HG02884 (cell line): ENCODE data around the gene GHRL.
"Not testable (repeated sequence)": the region's sequence is repeated elsewhere in the genome, so short reads cannot be mapped to it uniquely, and the experiment has no call there.

ENCODE experiments used
- ATAC-seq: cut with Tn5 transposase; IDR thresholded peaks from one replicate; pipeline ENCODE4 v1.9.1; 2021; ENCODE audit warnings: mild to moderate bottlenecking, moderate library complexity; ENCODE audit not compliant: unreplicated experiment

The GHRL gene

DNA sequence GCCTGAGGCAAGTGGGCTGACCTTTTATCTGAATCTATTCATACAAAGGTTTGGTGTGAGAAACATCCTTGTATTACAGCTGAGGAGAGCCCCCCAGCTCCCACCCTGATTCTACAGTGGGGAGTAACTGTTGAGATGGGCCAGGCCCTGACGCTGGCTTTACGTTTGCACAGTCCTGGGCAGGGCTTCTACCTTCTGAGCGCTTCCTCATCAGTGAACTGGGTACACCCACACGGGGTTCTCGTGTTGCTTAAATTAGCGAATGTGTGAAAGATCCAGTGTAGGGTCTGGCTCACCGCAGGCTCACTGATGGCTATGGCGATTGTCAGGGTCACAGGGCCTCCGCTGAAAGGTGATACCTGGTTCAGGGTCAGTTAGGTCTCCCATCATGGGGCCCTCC, 7.3 kb upstream of the GHRL start:
- no peak for ATAC-seq

DNA sequence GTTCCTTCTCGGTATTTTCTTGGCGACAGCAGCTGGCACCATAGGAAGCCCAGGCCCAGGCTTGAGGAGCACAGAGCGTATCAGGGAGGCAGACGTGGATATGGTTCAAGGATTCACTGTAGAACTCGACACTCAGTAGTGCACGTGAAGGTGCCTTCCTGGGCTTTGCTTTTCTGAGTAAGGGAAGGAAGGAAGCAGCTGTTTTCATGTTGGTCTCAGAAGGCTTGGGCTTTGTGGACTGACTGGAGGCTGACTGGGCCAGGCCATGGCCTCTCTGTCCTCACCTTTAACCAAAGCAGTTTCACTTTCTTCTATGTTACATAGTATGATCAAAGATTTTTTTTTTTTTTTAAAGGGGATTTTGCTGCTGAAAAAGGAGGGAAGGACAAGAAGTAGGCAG, 6.9 kb upstream of the GHRL start:
- ATAC-seq: no peak

DNA sequence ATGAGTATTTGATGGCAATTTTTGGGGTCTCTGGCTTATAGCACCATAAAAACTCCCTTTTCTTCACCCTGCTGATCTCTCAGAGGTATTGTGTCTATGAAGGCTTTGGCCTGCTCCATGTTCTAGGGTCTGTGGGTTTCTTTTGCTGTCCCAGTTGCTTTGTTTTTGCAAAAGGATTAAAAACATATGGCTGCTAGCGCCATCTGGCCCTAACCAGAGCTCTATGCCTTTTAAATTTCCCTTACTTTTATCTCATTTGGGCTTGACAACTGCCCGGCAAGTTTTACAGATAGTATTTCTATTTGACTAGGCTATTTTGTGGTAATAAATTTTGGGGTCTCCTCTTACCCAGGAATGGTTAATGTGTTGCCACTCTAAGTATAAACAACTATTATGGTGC, 6.4 kb upstream of the GHRL start:
- ATAC-seq: no peak

DNA sequence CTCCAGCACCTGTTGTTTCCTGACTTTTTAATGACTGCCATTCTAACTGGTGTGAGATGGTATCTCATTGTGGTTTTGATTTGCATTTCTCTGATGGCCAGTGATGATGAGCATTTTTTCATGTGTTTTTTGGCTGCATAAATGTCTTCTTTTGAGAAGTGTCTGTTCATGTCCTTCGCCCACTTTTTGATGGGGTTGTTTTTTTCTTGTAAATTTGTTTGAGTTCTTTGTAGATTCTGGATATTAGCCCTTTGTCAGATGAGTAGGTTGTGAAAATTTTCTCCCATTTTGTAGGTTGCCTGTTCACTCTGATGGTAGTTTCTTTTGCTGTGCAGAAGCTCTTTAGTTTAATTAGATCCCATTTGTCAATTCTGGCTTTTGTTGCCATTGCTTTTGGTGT, 5.3 kb upstream of the GHRL start:
- not testable (repeated sequence) for ATAC-seq

DNA sequence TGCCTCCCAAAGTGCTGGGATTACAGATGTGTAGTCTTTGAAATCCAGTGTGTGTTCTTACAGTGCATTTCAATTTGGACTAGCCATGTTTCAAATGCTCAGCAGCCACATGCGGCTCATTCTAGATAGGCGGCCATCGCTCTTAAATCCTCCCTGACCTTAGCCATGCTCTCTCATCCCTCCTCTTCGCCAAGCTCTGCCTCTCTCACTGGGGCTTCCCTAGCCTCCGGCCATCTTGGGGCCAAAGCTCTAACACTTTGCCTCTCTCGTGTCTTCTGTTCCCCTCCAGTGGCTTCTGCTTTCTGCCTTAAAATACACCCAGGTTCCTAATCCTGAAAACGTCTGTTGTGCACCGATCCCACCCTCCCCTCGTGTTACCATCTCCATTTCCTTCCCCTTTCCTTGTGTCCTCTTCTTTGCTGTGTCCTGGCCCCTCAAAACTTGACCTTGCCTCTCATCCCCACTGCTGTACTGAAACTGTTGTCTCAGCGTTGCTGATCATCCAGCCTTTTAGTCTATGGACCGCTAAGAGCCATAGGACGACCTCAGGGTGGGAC, 1.4 kb upstream of the GHRL start:
- ATAC-seq: no peak

DNA sequence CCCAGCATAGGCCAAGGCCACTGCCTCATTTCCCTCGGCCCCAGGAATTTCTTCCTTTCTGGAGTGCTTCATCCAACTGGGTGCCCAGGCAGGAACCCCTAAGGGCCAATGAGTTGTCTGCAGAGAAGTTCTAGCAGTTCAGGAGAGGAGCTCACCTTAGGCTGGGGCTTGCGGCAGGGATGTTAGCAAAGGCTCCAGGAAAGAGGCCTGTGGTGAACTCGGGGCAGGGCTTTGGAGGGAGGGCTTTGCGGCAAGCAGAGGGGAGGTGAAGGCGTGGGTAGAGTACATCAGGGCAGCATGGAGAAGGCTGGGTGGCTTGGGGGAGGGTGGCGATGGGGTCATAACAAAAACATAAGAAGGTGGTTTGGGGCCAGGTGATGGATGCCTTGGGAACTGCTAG, 1.1 kb downstream of the GHRL start:
- no peak for ATAC-seq

DNA sequence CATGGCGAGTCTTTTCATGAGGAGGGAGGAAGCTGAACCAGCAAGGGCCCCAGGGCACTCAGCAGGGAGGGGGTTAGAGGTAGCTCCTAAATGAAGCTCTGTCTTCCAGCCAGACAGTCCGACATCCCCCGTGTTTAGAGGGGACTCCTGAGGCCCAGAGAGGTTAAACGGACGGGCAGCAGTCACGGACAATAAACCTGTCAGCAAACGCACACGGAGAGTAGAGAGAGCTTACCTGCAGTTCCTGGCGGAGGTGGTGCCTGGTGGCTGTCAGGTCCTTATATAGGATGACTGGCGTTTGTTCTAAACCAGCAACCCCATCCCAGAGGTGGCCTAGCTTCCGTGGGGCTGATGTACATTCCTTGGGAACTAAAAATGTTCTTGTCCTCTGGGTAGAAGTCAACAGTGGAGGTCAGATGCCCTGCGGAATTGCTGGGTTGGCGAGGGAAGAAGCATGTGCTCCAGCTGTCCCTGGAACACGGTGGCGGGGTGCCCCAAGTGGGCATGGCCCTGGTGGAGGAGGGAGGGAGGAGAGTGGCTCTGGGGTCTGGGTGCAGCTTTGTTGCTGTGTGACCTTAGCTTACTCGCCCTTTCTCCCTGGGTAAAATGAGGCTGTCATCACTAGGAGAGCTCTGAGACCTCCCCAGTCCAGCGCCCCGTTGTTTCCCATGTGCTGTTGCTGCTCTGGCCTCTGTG, 2.1 kb downstream of the GHRL start:
- no peak for ATAC-seq

DNA sequence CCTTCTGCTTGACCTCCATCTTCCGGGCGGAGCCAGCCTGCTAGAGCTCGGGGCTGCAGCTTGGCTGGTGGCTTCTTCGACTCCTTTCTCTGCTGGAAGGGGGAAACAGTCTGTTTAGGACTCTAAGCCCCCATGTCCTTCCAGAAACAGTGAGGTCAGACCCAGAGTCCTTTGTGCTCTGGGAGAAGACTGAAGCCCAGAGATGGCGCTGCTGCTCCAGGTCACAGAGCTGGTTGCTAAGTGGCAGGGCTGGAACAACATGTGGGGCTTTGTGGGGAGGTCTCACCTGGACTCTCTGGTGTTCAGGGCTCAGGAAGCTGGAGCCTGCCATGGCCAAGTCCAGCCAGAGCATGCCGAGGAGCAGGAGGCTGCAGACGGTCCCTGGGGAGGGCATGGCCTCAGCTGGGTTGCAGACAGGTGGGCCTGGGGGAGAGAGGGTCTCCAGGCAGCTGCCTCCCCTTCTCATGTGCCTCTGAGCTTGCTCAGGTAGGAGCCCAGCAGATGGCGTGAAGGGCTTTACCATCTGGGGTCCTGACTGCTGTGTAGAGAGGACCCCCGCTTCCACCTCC, 2.9 kb downstream of the GHRL start:
- no peak for ATAC-seq

DNA sequence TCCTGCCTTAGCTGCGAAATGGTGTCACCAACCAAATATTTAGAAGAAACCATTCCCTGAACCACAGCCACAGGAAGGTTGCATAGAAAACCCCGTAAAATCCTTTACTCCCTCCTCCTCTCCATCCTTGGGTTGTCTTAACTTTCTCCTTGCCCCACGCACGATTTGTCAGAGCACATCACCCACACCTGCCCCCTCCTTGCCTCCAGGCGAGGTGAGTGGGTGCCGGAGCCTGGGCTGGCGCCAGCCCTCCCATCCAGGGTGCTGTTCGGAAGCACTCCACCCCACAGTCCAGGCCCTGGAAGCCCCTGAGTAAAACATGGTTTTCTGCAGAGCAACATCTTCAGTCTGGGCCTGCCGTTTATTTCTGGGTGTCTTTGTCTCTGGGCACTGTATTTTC, 3.7 kb downstream of the GHRL start:
- no peak for ATAC-seq

DNA sequence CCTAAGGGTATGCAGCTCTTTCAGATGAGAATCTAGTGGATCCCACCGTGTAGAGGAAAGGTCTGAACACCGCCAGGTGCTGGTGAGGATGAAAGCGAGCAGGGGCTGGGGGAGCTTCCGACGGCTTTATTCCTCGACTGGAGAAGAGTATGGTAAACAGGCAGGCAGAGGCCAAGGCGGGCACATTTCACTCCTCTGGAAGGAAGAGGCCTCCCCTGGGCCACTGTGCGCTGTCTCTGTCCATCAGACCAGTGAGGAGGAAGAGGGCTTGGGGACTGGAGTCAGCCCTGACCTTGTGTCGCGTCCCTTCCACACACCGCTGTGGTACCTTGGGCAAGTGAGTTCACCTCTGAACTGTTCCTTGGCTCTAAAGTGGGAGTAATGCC, 4.2 kb downstream of the GHRL start:
- no peak for ATAC-seq

DNA sequence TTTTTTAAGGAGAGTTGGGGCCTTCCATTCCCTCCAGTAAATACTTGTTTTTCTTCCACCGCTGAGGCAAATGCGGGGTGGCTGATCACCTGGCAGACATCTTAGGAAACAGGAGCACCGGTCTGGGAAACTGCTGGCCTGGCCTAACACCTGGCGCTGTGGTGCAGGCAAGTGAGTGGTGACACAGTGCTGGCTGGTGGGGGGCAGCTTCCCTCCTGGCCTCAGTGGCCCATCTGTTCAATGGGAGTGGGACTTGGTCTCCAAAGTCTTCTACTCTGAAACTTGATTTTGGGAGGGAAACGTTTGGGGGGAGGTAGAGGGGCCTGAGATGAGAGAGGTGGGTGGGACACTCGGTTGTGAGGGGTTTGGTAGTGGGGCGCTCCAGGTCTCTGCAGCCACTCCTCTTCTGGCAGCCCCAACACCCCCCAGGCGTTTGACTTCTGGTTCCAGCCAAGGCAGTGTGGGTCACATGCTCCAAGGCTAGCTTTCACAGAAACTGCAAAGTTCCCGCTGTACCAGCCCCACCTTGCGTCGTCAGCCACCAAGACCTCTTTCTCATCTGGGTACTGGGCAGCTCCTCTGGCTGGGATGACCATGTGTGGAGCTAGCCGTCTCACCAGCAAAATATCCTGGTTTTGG, 4.7 kb downstream of the GHRL start:
- no peak for ATAC-seq

DNA sequence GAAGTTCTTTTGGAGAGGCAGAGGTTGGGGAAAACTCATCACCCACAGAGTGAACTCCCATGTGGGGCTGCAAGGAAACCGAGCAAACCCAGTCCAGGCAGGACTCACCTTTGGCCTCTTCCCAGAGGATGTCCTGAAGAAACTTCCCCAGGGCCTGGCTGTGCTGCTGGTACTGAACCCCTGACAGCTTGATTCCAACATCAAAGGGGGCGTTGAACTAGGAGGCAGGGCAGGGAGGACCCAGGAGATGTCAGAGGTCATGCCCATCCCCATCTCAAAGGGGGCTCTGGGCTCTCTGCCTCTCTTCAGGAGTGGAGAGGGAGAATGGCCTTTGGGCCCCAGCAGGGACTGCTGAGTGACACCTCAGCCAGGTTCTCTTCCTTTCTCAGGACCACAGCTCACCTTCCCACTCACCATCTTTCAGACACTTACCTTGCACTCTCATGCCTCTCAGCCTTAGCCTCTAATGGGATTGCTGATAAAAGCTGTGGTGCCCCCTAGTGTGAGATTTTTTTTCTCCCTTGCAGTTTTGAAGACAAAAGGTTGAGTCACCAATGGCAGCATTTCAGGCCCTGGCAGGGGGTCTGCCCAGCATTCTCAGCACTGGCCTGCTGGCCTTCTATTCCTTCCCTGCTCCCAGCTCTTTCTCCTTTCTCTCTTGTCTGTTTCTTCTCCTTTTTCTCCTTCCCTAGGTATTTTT, 6.0 kb downstream of the GHRL start:
- ATAC-seq: no peak

DNA sequence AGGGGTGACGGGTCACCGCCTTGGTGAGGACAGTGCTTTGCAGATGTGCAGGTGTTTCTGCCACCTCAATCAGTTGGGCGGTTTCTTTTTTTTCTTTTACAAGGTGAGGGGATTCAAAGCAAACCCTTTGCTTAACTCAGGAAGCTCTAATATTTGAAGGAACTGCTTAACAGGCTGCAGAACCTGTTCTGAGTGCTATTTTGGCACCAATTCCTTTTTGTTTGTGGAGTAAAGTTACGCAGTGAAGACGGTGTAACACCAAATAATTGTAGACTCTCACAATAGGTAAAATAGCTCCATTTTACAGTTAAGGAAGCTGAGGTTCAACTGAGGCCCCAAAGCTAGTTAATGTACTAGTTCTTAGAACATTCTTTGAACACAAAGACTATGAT, 6.6 kb downstream of the GHRL start:
- no peak for ATAC-seq

DNA sequence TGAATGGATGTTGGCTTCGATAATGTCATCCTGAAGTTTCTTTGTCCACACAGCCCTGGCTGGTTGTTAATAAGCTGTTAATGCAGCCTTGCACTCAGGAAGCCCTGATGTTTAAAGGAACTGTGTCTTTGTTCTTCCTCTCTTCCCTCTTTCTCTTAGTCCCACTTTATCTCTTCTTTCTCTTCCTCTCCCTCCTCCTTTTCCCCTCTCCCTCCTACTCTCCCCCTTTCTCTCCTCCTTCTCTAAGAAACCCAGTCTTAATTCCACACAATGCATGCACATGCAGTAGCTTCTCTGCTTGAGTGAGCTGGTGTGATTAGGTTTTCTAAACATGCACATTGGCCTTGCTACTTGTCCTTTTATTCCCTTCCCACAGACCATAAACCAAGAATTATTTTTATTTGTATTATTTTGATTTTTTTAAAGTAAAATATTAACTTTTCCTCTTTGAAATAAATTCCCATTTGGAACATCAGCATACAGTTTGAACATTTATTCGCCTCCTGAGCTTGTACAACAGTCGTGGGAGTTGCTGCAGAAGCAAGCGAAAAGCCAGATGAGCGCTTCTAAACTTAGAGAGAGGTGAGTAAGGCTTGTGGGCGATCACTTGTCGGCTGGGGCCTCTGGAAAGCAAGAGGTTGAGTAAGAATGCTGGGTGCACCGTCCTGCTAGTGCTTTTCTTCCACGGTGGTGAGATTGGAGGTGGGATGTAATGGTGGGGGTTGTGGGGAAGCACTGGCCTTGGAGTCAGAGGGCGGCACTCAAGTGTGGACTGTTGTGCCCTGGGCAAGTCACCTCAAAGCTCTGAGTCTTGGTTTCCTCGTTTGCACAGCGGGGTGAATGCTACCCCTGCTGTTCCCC, 7.2 kb downstream of the GHRL start:
- ATAC-seq: no peak

DNA sequence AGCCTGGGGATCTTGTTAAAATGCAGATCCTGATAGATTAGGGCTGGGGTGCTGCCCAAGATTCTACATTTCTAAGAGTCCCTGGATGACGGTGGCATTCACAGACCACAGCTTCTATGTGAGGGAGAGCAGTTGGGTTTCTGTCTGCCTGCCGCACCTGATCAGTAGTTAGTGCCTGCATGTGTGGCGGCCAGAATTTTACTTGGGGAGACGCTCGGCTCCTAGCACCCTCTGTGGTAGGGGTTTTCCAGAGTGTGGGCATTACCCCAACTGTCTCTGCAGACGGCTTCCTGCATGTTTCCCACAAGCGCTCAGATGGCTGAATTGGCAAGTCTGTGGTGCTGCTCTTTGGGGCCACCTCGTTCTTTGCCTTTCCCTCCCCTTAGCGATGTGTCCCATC, 8.3 kb downstream of the GHRL start:
- ATAC-seq: no peak

DNA sequence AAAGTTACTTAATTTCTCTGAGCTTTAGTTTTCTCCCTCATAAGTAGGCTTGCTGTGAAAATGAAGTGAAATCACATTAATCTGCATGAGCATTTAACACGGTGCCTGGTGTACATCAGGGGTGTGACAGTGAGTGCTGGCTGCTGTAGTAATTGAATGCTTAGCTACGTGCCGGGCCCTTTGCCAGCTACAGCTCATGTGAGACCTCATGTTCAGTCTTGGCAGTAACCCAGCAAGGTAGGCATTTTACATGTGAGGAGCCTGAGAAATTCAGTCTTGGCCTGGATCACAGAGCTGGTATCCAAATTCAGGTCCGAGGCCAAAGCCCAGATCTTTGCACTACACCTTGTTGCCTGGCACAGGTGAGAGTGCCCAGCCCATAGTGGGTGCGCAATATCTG, 9.1 kb downstream of the GHRL start:
- no peak for ATAC-seq

DNA sequence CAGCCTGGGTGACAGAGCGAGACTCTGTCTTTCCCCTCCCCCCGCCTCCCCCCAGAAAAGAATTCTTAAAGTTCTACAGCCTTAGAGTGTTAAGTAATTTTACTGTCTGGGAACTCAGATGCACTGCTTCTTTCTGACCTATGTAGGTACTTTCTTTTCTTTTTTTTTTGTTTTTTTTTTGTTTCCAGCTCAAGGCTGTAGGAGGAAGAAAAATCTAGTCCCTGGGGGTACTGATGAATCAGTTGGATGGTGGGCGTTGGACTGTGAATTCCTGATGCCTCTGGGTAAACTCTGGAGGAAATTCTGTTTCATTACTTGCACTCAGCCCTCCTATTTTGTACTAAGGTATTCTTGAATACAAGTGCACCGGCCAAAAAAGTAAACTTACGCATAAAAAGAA, 10.8 kb downstream of the GHRL start:
- ATAC-seq: no peak

DNA sequence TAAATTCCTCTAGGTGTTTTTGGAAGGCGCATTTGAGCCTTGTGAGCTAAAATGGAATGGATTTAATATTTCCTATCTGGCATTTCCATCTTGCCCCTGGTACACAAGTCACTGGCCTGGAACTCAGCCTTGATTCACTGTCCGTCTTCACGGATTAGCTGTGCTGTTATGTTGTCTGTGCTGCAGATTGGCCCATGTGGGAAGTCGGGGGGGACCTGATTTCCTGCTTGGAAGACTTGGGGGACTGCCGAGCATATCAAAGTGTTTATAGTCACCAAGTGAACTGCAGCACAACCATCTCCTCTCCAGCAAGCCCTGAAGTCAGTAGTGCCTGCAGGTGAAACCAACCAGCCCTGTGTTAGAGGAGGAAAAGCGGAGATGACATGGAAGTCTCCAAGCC, 12.2 kb downstream of the GHRL start:
- ATAC-seq: no peak

DNA sequence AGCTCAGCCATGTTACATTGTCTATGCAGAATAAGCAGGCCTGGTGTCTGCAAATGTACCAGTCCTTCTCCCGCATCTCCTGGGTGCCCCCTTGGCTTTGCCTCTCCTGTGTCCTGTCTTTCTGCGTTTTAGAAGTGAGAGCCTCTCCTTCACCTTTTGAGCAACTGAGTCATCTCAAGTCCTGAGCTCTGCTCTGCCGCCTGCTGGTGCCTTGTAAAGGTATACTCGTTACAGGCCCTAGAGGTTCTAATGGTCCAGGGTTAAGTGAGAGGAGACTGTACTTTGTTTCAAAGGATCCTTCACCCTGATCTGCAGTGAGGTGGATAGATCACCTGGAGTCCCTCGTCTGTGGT, 12.6 kb downstream of the GHRL start:
- no peak for ATAC-seq

DNA sequence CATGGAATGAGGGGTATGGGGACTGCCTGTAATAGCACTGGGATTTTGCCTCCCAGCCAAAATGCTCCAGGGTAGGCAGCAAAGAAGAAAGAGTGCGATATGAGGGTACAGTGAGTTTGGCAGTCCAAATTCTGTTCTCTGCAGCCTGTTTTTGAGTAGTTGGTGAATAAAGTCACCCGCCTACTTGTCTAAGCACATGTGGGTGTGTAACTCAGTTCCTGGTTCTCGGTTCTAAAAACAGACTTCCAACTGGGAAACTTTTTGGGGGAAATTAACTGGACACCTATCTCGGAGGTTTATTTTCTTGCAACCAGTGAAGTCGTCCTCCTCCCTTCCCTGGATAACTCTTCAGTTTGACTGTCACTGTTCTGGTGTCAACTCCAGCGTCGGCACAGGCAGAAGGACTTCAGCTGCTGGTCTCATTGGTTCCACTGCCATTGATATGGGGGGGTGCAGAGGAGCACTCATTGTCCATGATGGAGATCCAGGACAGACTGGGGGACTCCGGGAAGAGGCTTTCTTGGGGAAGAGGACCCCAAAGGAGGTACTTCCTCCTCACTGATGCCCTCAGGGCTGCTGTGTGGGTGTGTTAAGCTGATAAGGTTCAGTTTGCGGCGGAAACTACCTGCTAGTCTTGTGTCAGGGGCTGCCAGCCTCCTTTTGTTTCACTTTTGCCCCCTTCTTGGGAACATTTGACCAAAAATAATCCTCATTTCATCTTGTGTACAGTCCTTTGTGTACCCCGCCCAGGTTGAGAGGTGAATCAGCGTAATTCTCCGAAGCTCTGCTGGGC, 13.2 kb downstream of the GHRL start:
- no peak for ATAC-seq
